ENCODE data around the gene SNAPC4.

GRCh38 chr9:136403915-136404800 lies 4.2 kb upstream of the SNAPC4 start:
- TF ChIP-seq EZH2 (IDR thresholded peaks at IDR 0.05; ENCODE audit: low read length, unreplicated experiment) (no peak), CTCF (conservative IDR thresholded peaks at IDR 0.05; ENCODE audit: low read depth, low read length) (no peak), EZH2phosphoT487 (IDR thresholded peaks at IDR 0.05; ENCODE audit: borderline replicate concordance, low read length) (no peak)
